Liver (tissue), 9 donors: ENCODE measurements around the gene DNM3. TPM values are rescaled to one million over a fixed set of nuclear protein-coding genes. Genes with fewer than 3 reads are reported as not detected.

ENCODE experiments used
- DNase-seq: peaks from one replicate; pipeline ENCODE4 v3.0.0-alpha.2; 2017; ENCODE audit warnings: low spot score
- H3K27ac ChIP-seq, 2 donors: one replicate each; pipeline ENCODE4 v1.7.0; 2013; ENCODE audit warnings: inconsistent platforms in 2 of 2, low read length in 2 of 2, control low read depth in 1 of 2, low read depth in 1 of 2, mild to moderate bottlenecking in 1 of 2
- H3K27me3 ChIP-seq, 4 donors: one replicate each; pipeline versions ENCODE4 v1.6.1 to v1.7.0; 2013; ENCODE audit warnings: low read length in 3 of 4, inconsistent platforms in 1 of 4, mild to moderate bottlenecking in 1 of 4, moderate library complexity in 1 of 4; ENCODE audit not compliant: control insufficient read depth in 4 of 4, insufficient read depth in 4 of 4
- H3K36me3 ChIP-seq, 4 donors: one replicate each; pipeline versions ENCODE4 v1.6.1 to v1.7.0; 2013; ENCODE audit warnings: low read length in 3 of 4, mild to moderate bottlenecking in 3 of 4, low read depth in 1 of 4, moderate library complexity in 1 of 4; ENCODE audit not compliant: control insufficient read depth in 4 of 4, insufficient read depth in 3 of 4
- H3K4me1 ChIP-seq, 4 donors: one replicate each; pipeline versions ENCODE4 v1.6.1 to v1.7.0; 2013; ENCODE audit warnings: low read length in 3 of 4, mild to moderate bottlenecking in 3 of 4, moderate library complexity in 1 of 4; ENCODE audit not compliant: control insufficient read depth in 4 of 4, insufficient read depth in 4 of 4
- H3K4me3 ChIP-seq, 3 donors: one replicate each; pipeline versions ENCODE4 v1.6.1 to v1.7.0; 2013; ENCODE audit warnings: low read length in 3 of 3, control low read depth in 1 of 3, low read depth in 1 of 3, mild to moderate bottlenecking in 1 of 3
- H3K9ac ChIP-seq, 2 donors: one replicate each; pipeline ENCODE4 v1.7.0; 2013; ENCODE audit warnings: low read length in 2 of 2, mild to moderate bottlenecking in 2 of 2, moderate library complexity in 2 of 2, control low read depth in 1 of 2, low read depth in 1 of 2
- H3K9me3 ChIP-seq, 4 donors: one replicate each; pipeline versions ENCODE4 v1.6.1 to v1.7.0; 2013; ENCODE audit warnings: low read length in 3 of 4; ENCODE audit not compliant: control insufficient read depth in 4 of 4
- EGR1 ChIP-seq, 2 donors: IDR thresholded peaks; 2 replicates each; pipeline ENCODE4 v1.6.1; 2016 to 2018; ENCODE audit warnings: antibody characterized with exemption in 2 of 2, low read depth in 2 of 2
- FOXA1 ChIP-seq: IDR thresholded peaks from 2 replicates; pipeline ENCODE4 v1.6.1; 2016; ENCODE audit warnings: antibody characterized with exemption
- FOXA2 ChIP-seq: IDR thresholded peaks from 2 replicates; pipeline ENCODE4 v1.6.1; 2016; ENCODE audit warnings: antibody characterized with exemption
- GABPA ChIP-seq, 2 donors: IDR thresholded peaks in 1 of 2; conservative IDR thresholded peaks in 1 of 2; 2 replicates each; pipeline ENCODE4 v1.6.1; 2016; ENCODE audit warnings: antibody characterized with exemption in 2 of 2, mild to moderate bottlenecking in 1 of 2, moderate library complexity in 1 of 2
- HNF4A ChIP-seq, 2 donors: conservative IDR thresholded peaks; 2 replicates each; pipeline ENCODE4 v1.6.1; 2016; ENCODE audit warnings: antibody characterized with exemption in 2 of 2, mild to moderate bottlenecking in 2 of 2
- HNF4G ChIP-seq: IDR thresholded peaks from 2 replicates; pipeline ENCODE4 v1.6.1; 2016; ENCODE audit warnings: antibody characterized with exemption
- JUND ChIP-seq, 2 donors: IDR thresholded peaks; 2 replicates each; pipeline ENCODE4 v1.6.1; 2016; ENCODE audit warnings: antibody characterized with exemption in 2 of 2
- NR2F2 ChIP-seq: IDR thresholded peaks from 2 replicates; pipeline ENCODE4 v1.6.1; 2016; ENCODE audit warnings: antibody characterized with exemption
- RAD21 ChIP-seq, 2 donors: IDR thresholded peaks; 2 replicates each; pipeline ENCODE4 v1.6.1; 2016; ENCODE audit warnings: antibody characterized with exemption in 2 of 2, mild to moderate bottlenecking in 2 of 2
- RXRA ChIP-seq, 2 donors: IDR thresholded peaks; 2 replicates each; pipeline ENCODE4 v1.6.1; 2017 to 2018; ENCODE audit warnings: antibody characterized with exemption in 2 of 2, mild to moderate bottlenecking in 1 of 2
- SP1 ChIP-seq: IDR thresholded peaks from 2 replicates; pipeline ENCODE4 v1.6.1; 2018; ENCODE audit warnings: antibody characterized with exemption, mild to moderate bottlenecking
- TAF1 ChIP-seq: conservative IDR thresholded peaks from 2 replicates; pipeline ENCODE4 v1.6.1; 2016; ENCODE audit warnings: antibody characterized with exemption, mild to moderate bottlenecking
- YY1 ChIP-seq: IDR thresholded peaks from 2 replicates; pipeline ENCODE4 v1.6.1; 2016; ENCODE audit warnings: antibody characterized with exemption, mild to moderate bottlenecking
- WGBS: extraction: QIAGEN DNeasy Blood & Tissue Kit; methylation state at CpG from one replicate; pipeline ENCODE4 v1.1.7; 2013; 5-methylcytosine and 5-hydroxymethylcytosine counted together
- polyA plus RNA-seq, 2 donors: library from polyadenylated mRNA; stranded (reverse) in 1 of 2; unstranded in 1 of 2; fragments of 200-250 nt in 1 of 2; fragments of >200 nt in 1 of 2; fragmentation: Nextera tagmentation in 1 of 2; extraction: Ambion mirVana in 1 of 2; gene quantifications; one replicate each; pipeline versions ENCODE4 v1.2.1 to v1.2.3, GENCODE V29; 2013 to 2015
- total RNA-seq, 2 donors: library from RNA; depleted of rRNA; stranded (reverse); fragments of >200 nt; gene quantifications; one replicate each; pipeline ENCODE4 v1.2.3, GENCODE V29; 2014
- TF ChIP-seq, protein P1 (sequence below): IDR thresholded peaks from 2 replicates; pipeline ENCODE4 v1.6.1; 2016; ENCODE audit warnings: antibody characterized with exemption
- TF ChIP-seq, protein P2 (sequence below): IDR thresholded peaks from 2 replicates; pipeline ENCODE4 v1.6.1; 2016; ENCODE audit warnings: antibody characterized with exemption
- TF ChIP-seq, protein P3 (sequence below): IDR thresholded peaks from 2 replicates; pipeline ENCODE4 v1.6.1; 2016; ENCODE audit warnings: antibody characterized with exemption
- TF ChIP-seq, protein P4 (sequence below): IDR thresholded peaks from 2 replicates; pipeline ENCODE4 v1.6.1; 2016; ENCODE audit warnings: antibody characterized with exemption, mild to moderate bottlenecking
- TF ChIP-seq, protein P5 (sequence below): fragments of 150-350 bp; IDR thresholded peaks from 2 replicates; pipeline ENCODE4 v1.5.1; 2017; ENCODE audit warnings: improper control_type of control experiment, low read depth, low read length; ENCODE audit not compliant: missing input control
- donor health status: healthy.
- donor health status: healthy.
- donor health status: healthy.
- donor health status: healthy.
- donor health status: healthy.

Gene DNM3
- total and polyA plus RNA-seq, 4 donors, result 0.08 to 3.2 (median 1.0) TPM

DNA sequence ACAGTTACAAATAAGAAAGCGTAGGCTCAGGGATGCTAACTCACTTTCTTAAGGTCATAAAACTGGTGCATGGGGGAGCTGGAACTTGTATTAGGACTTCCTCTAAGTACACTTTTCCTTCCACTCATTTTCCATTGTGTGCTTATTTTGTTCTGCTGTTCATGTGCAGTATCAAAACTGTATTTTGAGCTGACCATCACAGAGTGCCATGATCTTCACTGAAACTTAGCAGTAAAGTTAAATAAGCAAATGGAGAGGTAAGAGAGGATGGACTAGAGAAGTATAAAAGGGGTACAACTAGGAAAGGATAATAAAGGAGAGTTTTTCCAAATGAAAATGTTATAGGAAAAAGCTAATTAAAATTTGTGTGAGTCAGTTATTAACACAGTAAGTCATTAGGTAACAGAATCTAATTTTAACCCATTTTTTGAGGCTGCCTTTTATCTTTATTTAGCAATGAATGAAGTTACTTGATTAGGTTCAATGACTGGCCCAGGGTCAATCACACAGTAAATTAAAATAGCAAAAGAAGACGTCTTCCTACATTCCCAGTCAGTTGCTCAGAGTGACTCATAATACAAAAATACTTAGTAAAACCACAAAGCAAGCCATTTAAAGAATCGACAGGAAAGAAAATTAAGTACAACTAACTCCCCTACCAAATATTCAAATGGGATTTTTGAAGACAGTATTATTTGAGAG lies 413.4 kb downstream of the DNM3 start:
- Histone ChIP-seq H3K4me3 (no peak overlapping the region), H3K4me1 (no peaks in the 10 kb centered on the region), H3K9ac (no peak overlapping the region), H3K9me3 (peaks cover 0 to 2% (median 0%) of the 10 kb centered on the region in 4 donors), H3K27ac (no peak overlapping the region), H3K27me3 (no peaks in the 10 kb centered on the region), H3K36me3 (no peaks in the 10 kb centered on the region)
- 75% methylated on average over 3 of the region's 3 CpGs for WGBS
- DNase-seq, result no peak
- TF ChIP-seq NR2F2 (no peak), YY1 (no peak), RXRA (IDR thresholded peaks at IDR 0.05) (no peak), GABPA (IDR thresholded peaks at IDR 0.05 in 1 of 2, conservative IDR thresholded peaks at IDR 0.05 in 1 of 2) (no peak), TAF1 (no peak), EGR1 (IDR thresholded peaks at IDR 0.05; ENCODE audit: low read depth in 2 of 2) (no peak)
- TF ChIP-seq, protein P1, sequence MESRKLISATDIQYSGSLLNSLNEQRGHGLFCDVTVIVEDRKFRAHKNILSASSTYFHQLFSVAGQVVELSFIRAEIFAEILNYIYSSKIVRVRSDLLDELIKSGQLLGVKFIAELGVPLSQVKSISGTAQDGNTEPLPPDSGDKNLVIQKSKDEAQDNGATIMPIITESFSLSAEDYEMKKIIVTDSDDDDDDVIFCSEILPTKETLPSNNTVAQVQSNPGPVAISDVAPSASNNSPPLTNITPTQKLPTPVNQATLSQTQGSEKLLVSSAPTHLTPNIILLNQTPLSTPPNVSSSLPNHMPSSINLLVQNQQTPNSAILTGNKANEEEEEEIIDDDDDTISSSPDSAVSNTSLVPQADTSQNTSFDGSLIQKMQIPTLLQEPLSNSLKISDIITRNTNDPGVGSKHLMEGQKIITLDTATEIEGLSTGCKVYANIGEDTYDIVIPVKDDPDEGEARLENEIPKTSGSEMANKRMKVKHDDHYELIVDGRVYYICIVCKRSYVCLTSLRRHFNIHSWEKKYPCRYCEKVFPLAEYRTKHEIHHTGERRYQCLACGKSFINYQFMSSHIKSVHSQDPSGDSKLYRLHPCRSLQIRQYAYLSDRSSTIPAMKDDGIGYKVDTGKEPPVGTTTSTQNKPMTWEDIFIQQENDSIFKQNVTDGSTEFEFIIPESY, result no peak
- TF ChIP-seq, protein P2, sequence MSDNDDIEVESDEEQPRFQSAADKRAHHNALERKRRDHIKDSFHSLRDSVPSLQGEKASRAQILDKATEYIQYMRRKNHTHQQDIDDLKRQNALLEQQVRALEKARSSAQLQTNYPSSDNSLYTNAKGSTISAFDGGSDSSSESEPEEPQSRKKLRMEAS, result no peak
- TF ChIP-seq, protein P3, sequence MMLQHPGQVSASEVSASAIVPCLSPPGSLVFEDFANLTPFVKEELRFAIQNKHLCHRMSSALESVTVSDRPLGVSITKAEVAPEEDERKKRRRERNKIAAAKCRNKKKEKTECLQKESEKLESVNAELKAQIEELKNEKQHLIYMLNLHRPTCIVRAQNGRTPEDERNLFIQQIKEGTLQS, result no peak
- TF ChIP-seq, protein P4, sequence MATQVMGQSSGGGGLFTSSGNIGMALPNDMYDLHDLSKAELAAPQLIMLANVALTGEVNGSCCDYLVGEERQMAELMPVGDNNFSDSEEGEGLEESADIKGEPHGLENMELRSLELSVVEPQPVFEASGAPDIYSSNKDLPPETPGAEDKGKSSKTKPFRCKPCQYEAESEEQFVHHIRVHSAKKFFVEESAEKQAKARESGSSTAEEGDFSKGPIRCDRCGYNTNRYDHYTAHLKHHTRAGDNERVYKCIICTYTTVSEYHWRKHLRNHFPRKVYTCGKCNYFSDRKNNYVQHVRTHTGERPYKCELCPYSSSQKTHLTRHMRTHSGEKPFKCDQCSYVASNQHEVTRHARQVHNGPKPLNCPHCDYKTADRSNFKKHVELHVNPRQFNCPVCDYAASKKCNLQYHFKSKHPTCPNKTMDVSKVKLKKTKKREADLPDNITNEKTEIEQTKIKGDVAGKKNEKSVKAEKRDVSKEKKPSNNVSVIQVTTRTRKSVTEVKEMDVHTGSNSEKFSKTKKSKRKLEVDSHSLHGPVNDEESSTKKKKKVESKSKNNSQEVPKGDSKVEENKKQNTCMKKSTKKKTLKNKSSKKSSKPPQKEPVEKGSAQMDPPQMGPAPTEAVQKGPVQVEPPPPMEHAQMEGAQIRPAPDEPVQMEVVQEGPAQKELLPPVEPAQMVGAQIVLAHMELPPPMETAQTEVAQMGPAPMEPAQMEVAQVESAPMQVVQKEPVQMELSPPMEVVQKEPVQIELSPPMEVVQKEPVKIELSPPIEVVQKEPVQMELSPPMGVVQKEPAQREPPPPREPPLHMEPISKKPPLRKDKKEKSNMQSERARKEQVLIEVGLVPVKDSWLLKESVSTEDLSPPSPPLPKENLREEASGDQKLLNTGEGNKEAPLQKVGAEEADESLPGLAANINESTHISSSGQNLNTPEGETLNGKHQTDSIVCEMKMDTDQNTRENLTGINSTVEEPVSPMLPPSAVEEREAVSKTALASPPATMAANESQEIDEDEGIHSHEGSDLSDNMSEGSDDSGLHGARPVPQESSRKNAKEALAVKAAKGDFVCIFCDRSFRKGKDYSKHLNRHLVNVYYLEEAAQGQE, result no peak

DNA sequence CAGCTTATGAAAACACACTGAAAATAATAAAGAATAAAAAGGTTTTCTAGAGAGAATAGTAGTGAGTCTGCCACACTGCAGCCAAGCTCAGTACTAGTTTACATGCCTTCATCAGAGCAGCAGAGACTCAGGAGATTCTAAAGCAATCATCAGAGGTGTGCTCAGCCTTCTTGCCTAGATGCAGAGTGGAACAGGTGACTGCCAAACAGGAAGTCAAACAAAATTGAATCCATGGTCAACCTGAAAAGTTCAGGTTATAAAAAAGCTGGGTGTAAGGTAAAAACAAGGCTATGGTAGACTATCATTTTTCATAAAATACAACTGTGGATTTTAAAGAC lies 413.9 kb downstream of the DNM3 start:
- Histone ChIP-seq H3K4me3 (no peak overlapping the region), H3K4me1 (no peaks in the 10 kb centered on the region), H3K27me3 (no peaks in the 10 kb centered on the region), H3K9ac (no peak overlapping the region), H3K9me3 (peaks cover 0 to 3% (median 1%) of the 10 kb centered on the region in 4 donors), H3K27ac (no peak overlapping the region), H3K36me3 (no peaks in the 10 kb centered on the region)
- DNase-seq, result no peak
- TF ChIP-seq, protein P3, result no peak
- TF ChIP-seq GABPA (IDR thresholded peaks at IDR 0.05 in 1 of 2, conservative IDR thresholded peaks at IDR 0.05 in 1 of 2) (no peak), YY1 (no peak), HNF4G (no peak), RAD21 (IDR thresholded peaks at IDR 0.05) (no peak), SP1 (no peak), NR2F2 (no peak), RXRA (IDR thresholded peaks at IDR 0.05) (no peak), TAF1 (no peak), EGR1 (IDR thresholded peaks at IDR 0.05; ENCODE audit: low read depth in 2 of 2) (no peak), FOXA1 (no peak), FOXA2 (no peak), HNF4A (conservative IDR thresholded peaks at IDR 0.05) (no peak), JUND (IDR thresholded peaks at IDR 0.05) (no peak)
- TF ChIP-seq, protein P2, result no peak
- TF ChIP-seq, protein P4, result no peak
- TF ChIP-seq, protein P5, sequence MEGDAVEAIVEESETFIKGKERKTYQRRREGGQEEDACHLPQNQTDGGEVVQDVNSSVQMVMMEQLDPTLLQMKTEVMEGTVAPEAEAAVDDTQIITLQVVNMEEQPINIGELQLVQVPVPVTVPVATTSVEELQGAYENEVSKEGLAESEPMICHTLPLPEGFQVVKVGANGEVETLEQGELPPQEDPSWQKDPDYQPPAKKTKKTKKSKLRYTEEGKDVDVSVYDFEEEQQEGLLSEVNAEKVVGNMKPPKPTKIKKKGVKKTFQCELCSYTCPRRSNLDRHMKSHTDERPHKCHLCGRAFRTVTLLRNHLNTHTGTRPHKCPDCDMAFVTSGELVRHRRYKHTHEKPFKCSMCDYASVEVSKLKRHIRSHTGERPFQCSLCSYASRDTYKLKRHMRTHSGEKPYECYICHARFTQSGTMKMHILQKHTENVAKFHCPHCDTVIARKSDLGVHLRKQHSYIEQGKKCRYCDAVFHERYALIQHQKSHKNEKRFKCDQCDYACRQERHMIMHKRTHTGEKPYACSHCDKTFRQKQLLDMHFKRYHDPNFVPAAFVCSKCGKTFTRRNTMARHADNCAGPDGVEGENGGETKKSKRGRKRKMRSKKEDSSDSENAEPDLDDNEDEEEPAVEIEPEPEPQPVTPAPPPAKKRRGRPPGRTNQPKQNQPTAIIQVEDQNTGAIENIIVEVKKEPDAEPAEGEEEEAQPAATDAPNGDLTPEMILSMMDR, result no peak
